ENCODE measurements around the gene M1AP.

GRCh38 chr2:74618410-74619083 lies 29.6 kb downstream of the M1AP start:
- TF ChIP-seq POLR2A (IDR thresholded peaks at IDR 0.05; ENCODE audit: low read length) = no peak
- TF ChIP-seq GATA1 (IDR thresholded peaks at IDR 0.05; ENCODE audit: low read depth, low read length) = no peak
